HG03558 (cell line): ENCODE measurements around the gene PSTPIP2.
"Not testable (repeated sequence)": the region's sequence is repeated elsewhere in the genome, so short reads cannot be mapped to it uniquely, and the experiment has no call there.

Experiments
- ATAC-seq: cut with Tn5 transposase; IDR thresholded peaks from one replicate; pipeline ENCODE4 v1.9.1; 2021; ENCODE audit warnings: moderate number of reproducible peaks; ENCODE audit not compliant: unreplicated experiment; ENCODE audit errors: extremely low read depth

Gene PSTPIP2

GRCh38 chr18:45995461-45995860 lies 76.6 kb downstream of the PSTPIP2 start:
- no peak for ATAC-seq

DNA sequence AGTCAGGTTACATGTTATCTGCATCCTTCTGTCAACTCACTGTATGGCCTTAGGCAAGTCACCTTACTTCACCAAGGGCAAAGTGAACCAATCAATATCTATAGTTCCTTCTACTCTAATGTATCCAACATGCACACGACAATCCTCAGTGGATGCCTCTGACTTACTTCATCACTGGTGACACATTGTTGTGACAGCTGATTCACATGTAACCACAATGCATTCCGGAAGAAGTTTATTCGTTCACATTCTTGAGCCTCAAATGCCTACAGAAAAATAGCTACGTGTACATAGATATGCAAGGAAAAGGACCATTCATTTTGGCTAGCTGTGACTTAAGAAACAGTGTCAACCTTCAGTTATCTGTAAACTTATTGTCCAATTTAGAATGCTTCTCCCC lies 78.6 kb downstream of the PSTPIP2 start:
- ATAC-seq: no peak

DNA sequence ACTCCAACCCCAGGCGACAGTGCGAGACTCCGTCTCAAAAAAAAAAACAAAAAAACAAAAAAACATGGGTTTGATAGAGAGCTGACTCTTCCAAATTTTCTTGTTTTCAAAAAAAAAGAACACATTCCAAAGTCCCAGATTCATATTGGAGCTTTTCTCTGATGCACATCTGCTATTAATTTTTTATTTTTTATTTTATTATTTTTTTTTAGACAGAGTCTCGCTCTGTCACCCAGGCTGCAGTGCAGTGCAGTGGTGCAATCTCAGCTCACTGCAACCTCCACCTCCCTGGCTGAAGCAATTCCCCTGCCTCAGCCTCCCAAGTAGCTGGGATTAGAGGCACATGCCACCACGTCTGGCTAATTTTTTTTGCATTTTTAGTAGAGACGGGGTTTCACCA lies 79.5 kb downstream of the PSTPIP2 start:
- ATAC-seq: not testable (repeated sequence)

- ATAC-seq: no peak
Measured at GRCh38 chr18:45991788-45992187, 80.3 kb downstream of the PSTPIP2 start.

DNA sequence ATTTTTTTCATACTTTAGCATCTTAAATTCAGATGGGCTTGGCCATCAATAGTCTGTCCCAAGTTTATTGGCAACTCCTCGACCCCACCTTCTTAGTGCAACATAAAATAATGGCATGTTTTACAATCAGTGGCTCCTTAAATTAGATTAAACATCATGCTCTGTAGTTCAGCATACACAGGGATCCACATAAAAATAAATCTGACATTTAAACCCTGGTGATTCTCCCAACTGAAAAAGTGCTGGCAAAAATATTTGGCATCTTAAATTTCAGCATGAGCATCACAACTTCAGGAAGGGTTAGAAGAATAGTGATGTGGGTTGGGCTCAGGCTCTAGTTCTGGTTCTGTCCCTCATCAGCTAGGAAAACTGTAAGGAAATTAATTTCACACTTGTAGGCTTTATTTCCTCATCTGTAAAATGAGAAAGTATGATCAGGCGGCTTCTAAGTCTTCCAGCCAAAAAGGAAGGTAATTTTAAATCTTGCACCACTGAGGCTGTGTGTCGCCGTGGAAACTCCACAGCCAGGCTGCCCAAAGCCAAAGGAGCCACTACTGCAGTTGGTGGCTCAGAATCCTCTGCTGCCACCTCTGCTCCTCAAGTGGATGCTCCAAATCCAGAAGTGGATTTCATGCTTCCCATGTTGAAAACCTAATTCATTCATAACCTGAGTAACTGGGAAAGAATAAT lies 87.4 kb downstream of the PSTPIP2 start:
- ATAC-seq: no peak

GRCh38 chr18:45981821-45982220 lies 90.2 kb downstream of the PSTPIP2 start:
- no peak for ATAC-seq

- no peak for ATAC-seq
Measured at GRCh38 chr18:45980229-45980628, 91.8 kb downstream of the PSTPIP2 start.

- no peak for ATAC-seq
Measured at GRCh38 chr18:45978084-45978483, 94.0 kb downstream of the PSTPIP2 start.

GRCh38 chr18:45976974-45977373 lies 95.1 kb downstream of the PSTPIP2 start:
- no peak for ATAC-seq

GRCh38 chr18:45976566-45976965 lies 95.5 kb downstream of the PSTPIP2 start:
- ATAC-seq: no peak

DNA sequence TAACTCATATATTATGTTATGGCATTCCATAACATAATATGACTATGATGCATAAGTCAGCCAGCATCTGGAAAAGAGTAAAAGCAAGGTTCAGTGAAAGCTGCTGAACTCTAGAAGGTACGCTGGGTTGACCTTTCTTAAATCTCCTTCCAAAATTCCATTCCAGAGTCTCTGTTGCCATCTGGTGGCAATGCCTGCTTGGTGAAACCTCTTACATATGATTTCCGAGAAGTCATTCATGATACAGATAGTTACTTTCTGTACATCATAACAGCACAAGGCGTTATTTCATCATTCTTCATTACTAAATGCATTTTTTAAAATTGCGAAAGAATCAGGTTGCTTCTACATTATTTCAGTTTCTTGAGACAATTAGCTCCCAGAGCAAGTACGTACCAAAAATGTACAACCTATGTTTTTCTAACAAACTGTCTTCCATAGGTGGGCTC lies 97.9 kb downstream of the PSTPIP2 start:
- ATAC-seq: no peak

DNA sequence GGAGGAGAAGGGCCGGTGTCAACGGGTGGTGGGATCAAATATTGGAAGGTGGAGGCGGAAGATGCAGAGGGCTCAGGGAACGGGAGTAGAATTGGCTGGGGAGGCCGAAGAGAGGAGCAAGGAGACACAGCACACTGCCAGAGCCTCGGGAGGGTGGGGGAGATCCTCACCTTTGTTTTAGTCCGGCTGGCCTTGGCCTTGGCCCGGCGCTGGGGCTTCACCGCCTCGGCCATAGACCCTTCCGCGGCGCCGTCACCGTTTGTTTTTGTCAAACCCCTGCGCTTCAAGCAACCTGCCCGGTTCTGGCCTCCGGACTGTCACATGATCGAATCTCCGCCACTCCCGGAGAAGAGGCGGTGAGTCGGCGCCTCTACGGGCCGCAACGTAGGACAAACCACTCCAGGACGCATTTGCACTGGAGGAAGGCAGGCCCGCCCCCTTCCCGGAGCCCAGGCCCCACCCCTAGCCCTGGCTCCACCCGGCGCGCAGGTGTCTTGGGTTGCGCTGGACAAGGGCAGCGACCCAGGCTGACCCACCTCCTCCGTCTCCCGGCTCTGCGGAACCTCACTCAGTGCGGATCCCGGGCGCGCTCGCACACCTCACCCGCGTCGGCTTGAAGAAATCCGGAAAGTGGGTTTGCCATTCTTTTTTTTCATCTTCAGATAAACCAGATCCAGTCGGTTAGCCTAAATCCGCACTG lies 104.9 kb downstream of the PSTPIP2 start, which contains the start of gene EPG5:
TSS of gene EPG5 (minus strand) at position 323 of the 700 bp plus-strand sequence. CDS start at position 233, 90 bp downstream.
- ATAC-seq: peak; percentile 93

GRCh38 chr18:45964913-45965312 lies 107.1 kb downstream of the PSTPIP2 start:
- not testable (repeated sequence) for ATAC-seq

- ATAC-seq: no peak
Measured at GRCh38 chr18:45962866-45963265, 109.2 kb downstream of the PSTPIP2 start.

DNA sequence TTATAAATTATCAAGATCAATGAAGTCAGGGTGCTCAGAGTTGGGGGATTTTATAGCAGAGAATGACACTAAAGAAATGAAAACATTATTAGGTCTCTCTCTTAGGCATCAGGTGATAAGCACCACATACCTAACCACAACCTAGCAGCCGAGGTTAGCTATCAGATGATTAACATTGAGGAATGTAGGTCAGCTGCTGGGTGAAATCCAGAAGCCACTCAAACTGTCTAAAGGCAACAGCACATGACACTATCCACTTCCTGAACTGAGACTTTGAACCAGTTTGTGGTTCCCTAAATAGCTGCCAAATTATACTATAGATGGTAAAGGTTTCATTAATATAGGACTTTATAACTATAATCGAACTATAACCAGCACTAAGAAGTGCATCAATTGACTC lies 109.6 kb downstream of the PSTPIP2 start:
- no peak for ATAC-seq

GRCh38 chr18:45959484-45959883 lies 112.6 kb downstream of the PSTPIP2 start:
- not testable (repeated sequence) for ATAC-seq

DNA sequence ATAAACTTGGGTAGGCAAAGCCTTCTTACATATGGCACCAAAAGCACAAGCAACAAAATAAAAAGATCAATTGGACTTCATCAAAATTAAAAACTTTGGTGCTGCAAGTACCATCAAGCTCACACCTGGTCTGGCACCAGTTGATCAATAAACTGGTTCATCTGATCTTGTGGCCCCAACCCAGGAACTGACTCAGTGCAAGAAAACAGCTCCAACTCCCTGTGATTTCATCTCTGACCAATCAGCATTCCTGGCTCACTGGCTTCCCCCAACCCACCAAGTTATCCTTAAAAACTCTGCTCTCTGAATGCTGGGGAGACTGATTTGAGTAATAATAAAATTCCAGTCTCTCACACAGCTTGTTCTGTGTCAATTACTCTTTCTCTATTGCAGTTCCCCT lies 113.3 kb downstream of the PSTPIP2 start:
- ATAC-seq: no peak

DNA sequence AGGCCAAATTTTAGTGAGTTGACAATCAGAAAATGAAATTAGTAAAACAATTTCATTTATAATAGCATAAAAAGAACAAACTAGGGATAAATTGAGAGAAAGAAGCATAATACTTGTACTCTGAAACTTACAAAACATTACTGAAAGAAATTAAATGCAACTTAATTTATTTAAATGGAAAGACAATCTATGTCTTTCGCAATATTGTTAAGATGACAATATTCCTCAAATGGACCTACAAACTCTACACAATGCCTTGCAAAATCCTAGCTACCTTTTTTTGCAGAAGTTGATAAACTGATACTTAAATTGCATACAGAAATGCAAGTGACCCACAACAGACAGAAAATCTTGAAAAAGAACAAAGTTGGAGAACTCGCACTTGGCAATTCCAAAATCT lies 114.0 kb downstream of the PSTPIP2 start:
- no peak for ATAC-seq

DNA sequence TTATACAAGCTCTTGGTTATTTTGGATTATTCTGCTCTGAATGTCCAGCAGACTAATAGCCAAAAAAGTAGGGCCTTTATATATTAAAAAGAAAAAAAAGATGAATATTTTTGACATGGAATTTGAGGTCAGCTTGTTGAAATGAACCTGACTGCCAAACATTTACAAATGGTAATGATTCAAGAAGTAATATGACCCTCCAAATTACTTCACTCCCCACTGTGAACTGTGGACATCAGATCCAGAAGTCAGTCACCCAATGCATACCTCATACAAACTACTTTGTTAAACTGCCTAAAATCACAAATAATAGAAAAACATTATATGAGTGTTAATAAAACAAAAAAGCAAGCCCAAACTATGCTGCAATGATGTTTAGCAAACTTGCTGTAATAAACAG lies 115.0 kb downstream of the PSTPIP2 start:
- ATAC-seq: no peak

DNA sequence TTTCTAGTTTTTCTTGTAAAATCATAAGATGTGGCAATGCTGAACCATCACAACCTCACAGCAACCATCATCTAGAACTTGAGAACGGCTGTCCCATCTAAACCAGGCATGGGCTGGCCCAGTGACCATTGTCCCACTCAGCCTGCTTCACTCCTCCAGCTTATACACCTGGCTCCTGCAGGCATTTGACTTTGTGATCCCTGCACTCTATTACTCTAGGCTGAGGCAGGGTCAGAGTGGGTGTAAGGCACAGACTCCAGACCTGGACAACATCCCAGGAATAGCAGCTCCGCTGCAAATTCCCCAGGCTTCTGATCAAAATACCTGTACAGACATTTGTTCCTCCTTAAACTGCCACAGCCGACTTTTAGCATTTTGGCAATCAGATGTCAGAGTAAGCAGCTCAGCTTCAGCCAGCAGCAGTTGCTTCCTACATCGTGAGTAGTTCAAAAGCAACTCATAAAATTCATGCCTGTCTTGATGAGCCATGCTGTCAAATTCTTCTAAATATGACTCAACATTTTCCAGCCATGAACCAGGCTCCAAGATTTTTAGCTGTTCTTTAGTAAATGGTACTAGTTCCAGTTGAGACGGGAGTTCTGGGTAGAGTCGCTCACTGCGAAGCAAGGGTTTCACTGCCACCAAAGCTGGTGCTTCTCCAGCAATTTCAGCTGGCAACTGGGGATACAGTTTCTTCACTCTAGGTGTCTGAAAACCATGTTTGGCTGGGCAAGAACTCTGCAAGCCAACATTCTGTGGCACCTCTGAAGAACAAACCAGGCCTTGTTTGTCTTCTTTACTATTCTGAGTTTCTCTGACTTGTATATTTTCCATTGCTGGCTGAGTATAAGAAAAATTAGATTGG lies 117.8 kb downstream of the PSTPIP2 start:
- ATAC-seq: no peak
